C1 segment of cervical spinal cord (tissue), 14 donors: ENCODE measurements around the gene SMIM41.

Source experiments
- DNase-seq, 14 donors: peaks; one replicate each; lab custom pipeline; 2025; lab: John Stamatoyannopoulos, UW

Gene SMIM41

DNA sequence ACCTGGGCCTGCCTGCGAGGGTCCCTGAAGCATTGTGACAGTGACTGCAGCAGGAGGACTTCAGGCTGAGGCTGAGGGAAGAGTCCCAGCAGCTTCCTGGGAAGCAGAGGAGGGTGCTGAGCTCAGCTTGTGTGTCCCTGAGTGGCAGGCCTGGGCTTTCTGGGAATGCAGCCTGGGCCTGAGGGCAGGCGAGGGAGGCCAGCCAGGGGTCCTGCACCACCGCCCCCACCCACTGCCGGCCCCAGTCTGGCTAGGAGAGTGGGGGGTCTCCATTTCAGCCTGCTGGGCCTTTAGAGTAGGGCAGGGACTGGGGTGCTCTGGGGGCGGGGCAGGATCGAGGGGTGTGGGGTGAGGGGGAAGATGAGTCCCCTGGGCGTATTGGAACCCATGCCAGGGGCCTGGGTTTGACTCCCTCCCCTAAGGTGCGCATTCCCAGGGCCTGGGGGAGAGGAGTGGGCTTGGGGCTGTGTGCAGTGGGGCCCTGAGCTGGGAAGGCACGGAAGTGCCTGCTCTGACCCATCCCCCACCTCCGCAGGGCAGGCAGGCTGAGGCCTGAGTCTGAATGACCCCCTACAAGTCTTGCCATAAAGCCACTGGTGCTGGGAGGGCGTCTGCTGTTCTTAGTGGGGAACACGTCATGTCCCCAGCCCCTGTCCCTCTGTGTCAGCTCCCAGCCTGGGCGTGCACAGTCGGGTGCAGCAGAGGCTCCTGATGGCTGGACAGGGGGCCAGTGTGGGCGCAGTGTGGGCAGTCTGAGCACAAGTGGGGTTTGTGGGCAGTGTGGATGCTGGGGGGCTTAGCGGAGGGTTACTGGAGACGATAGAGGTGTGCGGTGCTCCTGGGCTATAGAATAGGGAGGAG, 66.0 kb downstream of the SMIM41 start:
- no peak for DNase-seq

GRCh38 chr12:52146089-52146821, 66.8 kb downstream of the SMIM41 start:
- no peak for DNase-seq

GRCh38 chr12:52146822-52147366, 67.4 kb downstream of the SMIM41 start:
- DNase-seq: no peak

DNA sequence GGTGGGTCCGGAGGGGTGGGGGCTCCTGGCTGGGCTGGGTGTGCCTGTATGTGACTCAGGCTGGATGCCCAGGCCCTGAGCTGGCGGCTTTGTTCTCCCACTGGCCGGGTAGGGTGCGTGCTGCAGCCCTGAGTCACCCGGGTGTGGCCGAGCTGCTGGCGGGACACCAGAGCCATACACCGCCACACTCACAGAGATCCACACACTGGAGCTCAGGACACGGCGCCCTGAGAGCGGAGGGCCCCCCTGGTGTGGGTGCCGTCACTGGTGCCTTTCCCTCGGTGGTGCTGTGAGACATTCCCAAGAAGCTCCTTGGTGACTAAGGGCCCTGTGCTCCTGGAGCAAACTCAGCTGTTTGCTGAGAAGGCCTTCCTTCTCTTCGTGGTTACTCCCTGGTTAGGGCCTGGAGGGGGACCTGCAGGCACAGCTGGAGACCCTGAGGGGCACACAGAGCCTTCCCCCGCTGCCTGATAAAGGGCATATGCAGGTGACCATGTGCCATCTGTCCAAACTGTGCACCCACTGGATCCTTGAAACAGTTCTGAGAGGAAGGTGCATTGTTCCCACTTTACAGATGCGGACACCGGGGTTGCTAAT, 68.0 kb downstream of the SMIM41 start:
- peak in 5 of 14 donors; percentile 4 to 77 (median 9) for DNase-seq

GRCh38 chr12:52147964-52148463, 68.5 kb downstream of the SMIM41 start:
- no peak for DNase-seq

- no peak for DNase-seq
These were observed 69.1 kb downstream of the SMIM41 start for GRCh38 chr12:52148464-52149181.

- no peak for DNase-seq
These were observed 69.7 kb downstream of the SMIM41 start for GRCh38 chr12:52149182-52149641.

- no peak for DNase-seq
These were observed 70.2 kb downstream of the SMIM41 start for GRCh38 chr12:52149651-52150241.

GRCh38 chr12:52151153-52151836, 71.8 kb downstream of the SMIM41 start:
- no peak for DNase-seq

DNA sequence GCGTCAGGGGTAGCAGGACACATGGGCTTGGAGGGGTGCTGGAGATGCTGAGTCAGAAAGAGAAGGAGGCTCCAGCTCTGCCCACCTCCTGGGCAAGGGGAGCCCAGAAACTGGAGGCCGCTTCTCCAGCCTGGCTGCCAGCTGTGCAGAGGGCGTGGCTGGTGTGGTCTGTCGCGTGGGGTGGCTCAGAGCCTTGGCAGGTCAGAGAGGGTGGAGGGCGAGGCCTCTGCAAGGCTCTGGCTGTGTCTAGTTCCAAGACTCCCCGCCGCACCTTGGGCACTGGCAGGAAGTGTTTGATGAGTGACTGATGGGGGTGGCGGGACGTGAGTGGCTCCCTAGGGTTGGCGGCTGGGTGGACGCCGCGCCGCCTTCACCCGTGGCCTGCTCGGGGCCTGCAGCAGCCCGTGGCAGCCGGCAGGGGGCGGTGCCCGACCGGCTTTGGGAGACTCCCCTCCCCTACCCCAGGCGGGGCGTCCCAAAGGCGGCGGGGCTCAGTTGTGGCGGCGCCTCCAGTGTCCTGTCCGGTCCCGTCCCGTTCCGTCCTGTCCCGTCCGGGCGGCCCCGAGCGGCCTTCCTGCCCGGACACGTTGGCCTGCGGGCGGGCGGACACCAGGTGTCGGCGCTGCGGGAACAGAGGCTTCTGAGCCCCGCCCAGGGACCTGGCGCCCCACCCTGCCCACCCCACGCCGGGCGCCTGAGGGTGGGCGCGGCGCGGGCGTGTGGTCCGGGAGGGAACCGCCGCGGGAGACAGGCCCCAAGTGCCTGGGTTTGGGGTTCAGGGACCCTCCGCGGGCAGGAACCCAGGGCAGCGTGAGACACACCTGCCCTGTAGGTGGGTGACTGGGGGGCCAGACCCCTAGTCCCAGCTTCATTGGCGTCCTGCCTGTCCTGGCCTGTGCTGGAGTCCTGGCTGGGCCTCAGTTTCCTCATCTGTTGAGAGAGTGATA, 72.6 kb downstream of the SMIM41 start:
- DNase-seq: peak in 4 of 14 donors; percentile 1 to 48 (median 8)

GRCh38 chr12:52152905-52153317, 73.4 kb downstream of the SMIM41 start:
- DNase-seq: no peak

GRCh38 chr12:52155048-52155868, 75.8 kb downstream of the SMIM41 start:
- no peak for DNase-seq

DNA sequence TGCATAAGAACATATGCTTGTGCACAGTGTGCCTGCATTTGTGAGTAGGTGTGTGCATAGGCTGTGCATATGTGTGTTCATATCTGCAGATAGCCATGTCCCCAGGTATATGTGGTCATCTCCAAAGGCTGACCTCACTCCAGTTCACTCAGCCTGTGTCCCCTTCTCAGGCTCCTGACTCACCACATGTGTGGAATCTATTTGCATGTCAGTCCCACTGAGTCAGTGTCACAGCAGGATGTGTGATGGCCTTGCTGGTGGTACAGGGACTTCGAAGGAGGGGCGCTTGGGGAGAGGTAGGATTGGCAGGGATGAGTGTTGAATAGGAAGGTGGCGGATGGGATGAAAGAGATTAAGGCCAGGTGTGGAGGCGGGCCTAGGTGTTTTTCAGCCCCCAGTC, 76.8 kb downstream of the SMIM41 start:
- no peak for DNase-seq

DNA sequence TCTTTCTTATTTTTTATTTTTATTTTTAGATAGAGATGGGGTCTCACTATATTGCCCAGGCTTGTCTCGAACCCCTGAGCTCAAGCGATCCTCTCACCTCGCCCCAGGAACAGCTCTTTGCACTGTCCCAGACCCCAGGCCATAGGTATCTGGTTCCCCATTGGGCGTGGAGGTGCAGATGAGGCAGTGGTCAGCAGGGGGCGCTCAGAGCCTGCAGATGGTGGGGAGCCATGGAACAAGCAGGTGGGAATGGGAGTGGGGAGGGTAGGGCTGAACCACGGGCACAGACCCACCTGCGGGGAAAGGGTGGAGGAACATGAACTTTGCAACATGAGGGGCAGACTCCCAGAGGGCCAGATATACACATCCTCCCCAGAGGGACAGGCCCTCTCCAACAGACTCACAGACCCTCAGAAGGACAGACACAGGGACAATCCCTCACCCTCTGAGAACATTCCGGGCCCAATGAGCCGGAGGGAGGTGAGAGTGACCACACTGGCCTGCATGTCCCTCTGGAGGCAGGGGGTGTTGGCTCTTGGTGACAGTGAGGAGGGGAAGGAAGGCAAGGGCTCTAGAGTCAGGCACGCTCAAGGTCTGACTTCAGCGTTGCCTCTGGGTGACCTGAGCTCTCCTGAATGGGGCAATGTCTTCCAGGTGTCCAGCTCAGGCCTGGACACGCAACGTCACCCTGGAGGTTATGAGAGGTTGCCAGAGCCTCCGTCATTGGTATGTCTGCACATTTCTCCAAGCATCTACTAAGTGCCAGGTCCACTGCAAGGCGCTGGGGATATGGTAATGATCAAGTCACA, 77.5 kb downstream of the SMIM41 start:
- peak in 12 of 14 donors; percentile 12 to 72 (median 38) for DNase-seq

DNA sequence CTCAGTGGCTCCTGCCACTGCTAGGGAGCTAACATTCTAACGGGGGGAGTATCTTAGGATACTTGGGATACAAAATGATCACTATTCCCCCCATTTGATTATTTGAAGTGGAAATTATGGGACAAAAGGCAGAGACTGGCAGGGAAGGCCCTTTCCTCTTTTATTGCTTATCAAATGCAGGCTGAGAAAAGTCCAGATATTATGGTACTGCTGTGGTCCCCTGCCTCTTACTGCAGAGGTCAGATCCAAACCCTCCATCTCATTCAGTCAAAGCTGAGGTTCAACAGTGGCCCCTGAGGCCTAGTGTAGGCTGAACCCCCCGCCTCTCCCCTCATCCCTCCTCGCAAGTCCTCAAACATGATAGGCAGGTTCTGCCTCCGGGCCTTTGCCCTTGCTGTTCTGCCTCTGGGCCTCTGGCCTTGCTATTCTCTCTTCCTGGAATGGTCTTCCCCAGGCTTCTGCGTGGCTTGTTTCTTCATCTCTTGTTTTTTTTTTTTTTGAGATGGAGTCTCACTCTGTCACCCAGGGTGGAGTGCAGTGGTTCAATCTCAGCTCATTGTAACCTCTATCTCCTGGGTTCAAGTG, 78.2 kb downstream of the SMIM41 start:
- DNase-seq: no peak
